Stimulated activated CD4-positive, alpha-beta T cell treated with anti-CD3 and anti-CD28 coated beads, TNF-alpha, amount 100 ng/mL, for 24 hours (primary cell): ENCODE results near the gene IL31RA.

ENCODE experiments used
- DNase-seq, 3 experiments: peaks; one replicate each; pipeline ENCODE4 v3.0.0-alpha.2; 2020; ENCODE audit warnings: low read depth in 3 of 3

Gene IL31RA

DNA sequence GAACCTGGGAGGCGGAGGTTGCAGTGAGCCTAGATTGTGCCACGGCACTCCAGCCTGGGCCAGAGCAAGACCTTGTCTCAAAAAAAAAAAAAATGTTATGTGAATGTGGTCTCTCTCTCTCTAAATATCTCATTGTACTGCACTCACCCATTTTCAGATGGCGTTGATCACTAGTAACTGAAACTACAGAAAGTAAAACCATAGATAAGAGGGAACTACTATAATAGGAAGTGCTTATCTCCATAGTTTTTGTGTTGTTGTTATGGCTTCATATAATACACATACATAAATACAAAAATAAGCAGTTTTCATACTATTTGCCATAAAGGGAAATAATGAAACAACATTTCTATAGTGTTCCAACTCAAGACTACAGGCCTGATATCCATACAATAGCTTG is 9.1 kb downstream of the IL31RA start:
- DNase-seq = no peak

DNA sequence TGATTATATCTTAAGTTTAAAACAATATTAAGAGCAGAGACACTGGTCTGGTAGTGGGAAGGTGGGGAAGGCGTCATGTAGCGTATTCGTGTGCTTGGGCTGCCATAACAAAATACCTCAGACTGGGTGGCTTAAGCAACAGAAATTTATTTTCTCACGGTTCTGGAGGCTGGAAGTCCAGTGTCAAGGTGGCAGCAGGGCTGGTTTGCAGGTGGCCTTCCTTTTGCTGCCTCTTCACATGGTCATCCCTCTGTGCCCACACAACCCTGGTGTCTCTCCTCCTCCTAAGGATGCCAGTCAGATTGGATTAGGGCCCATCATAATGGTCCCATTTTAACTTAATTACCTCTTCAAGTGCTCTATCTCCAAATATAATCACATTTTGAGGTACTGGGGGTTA is 9.6 kb downstream of the IL31RA start:
- no peak for DNase-seq

DNA sequence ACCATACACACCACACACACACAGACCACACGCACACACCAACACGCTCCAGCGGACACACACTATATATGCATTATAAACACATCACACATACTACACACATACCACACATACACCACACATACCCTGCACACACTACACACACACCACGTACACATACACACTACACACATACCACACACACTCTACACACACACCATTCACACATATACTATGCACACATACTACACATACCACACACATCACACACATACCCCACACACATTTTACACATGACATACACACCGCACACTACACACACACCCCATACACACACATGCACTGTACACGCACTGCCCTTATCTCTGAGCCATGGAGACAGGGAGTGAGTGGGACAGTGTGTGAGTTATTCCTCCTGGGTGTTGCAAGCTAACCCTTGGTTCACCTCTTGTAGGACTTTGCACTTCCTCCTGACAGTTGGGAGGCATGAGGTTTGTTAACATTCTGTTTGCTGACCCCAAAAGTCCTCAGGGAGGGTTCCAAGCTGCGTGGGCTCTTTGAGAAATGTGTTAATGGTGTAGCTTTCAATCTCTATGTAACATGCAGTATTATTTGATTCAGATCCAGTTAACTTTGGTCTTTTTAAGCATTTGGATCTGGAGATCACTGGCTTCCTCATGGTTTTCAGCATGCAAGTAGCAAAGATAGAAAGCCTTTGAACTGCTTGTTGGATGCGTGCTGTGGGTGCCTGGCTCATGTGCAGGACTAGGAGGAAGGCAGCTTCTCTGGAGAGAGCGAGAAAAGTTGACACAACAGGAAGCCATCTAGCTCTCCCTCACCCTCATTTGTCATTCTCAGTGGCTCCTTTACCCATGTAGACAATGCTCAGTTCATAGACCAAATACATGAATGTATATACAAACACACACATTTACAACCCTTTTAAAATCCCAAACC is 13.7 kb downstream of the IL31RA start:
- no peak for DNase-seq

DNA sequence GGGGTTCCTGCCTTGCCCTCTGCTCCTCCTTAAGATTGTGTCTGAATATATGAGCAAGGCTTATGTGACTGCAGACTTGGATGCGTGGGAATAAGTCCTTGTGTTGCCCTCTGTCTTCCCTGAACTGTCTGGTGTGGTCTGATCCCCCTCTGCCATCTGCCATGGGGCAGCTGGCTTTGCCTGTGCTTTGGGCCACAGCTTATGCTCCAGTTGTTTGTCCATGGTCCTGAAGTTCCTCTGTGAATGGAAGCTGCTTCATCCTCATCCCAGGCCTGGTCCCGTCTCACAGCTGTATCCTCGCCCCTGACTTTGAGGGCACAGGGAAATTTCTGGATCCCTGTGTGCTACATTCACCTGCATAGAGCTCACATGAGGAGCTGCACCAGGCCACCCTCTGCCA is 14.7 kb downstream of the IL31RA start:
- DNase-seq = no peak

DNA sequence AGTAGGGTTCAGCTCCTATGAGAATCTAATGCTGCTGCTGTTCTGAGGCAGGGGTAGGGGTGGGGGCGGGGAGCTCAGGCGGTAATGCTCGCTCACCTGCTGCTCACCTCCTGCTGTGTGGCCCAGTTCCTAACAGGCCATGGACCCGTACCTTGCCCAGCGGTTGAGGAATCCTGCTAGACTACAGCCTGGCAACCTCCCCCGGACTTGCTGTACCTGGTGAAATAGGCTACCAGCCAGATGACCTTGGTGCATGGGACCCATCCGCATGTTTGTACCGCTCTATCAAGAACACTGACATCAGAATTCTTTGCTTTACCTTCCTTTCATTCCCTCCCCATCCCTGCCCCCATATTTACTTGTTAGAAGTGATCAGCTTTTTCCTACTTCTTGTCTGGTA is 15.3 kb downstream of the IL31RA start:
- no peak for DNase-seq

DNA sequence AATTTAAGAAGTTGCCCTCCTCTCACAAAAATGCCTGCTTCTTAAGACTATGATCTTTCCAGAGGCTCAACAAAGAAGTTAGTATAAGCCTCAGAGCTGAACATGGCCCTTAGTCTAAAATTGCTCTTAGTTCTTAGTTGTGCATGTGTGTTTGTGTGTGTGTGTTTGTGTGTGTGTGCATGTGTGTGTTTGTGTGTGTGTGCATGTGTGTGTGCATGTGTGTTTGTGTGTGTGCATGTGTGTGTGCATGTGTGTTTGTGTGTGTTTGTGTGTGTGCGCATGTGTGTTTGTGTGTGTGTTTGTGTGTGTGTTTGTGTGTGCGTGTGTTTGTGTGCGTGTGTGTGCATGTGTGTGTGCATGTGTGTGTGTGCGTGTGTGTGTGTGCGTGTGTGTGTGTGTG is 15.8 kb downstream of the IL31RA start:
- DNase-seq = no peak

DNA sequence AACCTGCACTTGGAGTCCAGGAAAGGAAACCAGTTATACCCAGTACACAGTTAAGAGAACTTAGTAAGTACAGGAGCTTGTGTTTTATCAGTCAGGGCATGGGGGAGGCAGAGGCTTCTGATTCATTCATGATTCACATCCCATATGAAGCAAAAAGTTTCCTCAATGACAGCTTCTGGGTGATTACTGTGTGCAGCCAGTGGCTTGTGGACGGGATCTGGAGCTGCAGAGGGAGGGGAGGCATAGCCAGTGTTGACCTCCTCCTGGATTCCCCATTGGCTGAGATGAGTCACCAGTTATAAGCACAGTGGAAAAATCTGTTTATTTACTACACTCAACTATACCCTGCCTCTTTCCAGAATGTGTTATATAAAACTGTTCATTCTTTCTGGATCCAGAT is 17.7 kb downstream of the IL31RA start:
- peak; percentile 14 to 60 (median 27) for DNase-seq

DNA sequence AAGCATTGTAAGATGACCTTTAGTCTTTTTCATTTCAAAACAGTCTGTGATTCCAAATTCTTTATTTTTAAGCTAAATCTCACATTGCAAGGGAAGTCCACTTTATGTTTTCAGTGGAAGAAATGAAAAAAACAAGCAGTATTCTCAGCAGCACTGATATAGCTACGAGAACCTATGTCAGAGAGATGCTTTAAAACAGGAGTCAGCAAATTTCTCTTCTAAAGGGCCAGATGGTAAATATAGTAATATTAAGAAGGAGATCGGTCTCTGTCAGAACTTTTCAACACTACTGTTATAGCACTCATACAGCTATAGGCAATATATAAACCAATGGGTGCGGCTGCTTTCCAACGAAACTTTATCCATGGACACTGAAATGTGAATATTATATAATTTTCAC is 18.7 kb downstream of the IL31RA start:
- no peak for DNase-seq

DNA sequence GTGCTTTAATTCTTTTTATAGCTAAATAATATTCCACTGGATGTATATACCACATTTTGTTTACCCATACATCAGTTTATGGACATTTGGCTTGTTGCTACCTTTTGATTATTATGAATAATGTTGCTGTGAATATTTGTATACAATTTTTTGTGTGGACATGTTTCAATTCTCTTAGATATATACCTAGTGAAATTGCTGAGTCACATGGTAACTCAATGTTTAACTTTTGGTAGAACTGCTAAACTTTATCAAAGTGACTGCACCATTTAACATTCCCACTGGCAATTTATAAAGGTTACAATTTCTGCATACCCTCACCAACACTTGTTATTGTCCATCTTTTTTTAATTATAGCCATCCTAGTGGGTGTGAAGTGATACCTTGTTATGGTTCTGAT is 22.1 kb downstream of the IL31RA start:
- DNase-seq = no peak

DNA sequence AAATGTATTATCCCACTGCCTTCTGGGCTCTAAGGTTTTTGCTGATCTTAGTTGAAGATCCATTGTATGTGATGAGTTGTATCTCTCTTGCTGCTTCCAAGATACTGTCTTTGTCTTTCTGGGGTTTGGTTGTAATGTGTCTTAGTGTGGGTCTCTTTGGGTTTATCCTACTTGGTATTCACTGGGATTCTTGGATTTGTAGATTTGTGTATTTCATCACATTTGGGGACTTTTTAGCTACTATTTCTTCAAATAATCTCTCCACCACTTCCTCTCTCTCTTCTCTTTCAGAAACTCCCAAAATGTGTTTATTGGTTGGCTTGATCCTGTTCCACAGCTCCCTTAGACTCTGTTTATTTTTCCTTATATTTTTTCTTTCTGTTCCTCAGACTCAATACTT is 26.5 kb downstream of the IL31RA start:
- no peak for DNase-seq

DNA sequence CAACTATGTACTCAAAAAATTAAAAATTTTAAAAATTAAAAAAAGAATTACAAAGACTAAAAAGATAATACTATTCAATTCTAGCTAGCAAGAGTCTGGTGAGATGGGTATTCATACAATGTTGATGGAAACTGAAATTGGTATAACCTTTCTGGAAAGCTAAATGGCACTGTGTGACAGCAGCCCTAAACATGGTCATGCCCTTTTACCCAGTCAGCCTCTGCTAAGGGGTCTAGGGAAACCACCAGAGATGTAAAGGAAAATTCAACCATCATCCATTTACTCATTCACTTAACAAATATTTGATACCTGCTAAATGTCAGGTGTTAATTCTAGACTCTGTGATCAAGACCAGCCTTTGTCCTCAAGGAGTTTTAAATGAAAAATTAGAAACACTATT is 29.3 kb downstream of the IL31RA start:
- no peak for DNase-seq

DNA sequence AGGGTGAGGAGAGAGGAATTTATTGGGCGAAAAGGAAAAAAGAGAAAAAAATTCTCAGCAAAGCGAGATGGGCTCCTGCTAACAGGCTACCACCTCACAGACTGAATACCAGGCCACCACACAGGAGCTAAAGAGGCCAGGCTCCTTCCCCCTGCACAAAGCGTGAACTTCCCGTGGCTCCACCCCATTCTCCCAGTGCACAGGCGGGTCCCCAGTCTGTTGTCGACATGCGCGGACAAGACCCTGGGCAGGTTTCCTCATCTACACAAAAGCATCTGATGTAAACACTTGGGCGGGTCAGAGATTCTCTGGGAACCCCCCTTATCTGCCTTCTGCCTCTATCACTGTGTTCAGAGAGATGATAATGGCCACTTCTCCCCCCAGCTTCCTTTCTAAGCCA is 34.2 kb downstream of the IL31RA start:
- no peak for DNase-seq

DNA sequence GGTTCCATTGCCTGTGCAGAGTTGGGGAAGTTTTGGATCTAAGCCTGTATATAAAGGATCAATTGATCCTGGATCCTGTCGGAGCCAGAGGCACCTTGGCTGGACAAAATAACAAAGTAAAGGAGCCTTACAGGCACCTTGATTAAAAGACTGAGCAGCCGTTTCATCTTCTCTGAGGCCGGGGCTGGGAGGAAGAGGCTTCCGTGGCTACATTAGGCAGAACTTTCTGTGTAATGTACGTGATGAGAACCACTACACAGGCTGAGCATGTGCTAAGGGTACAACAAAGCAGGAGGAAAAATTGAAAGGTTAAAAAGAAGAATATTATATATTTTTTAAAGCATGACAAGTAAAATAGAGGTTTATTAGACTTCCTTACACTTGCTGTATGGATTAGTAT is 37.0 kb downstream of the IL31RA start:
- DNase-seq = no peak

DNA sequence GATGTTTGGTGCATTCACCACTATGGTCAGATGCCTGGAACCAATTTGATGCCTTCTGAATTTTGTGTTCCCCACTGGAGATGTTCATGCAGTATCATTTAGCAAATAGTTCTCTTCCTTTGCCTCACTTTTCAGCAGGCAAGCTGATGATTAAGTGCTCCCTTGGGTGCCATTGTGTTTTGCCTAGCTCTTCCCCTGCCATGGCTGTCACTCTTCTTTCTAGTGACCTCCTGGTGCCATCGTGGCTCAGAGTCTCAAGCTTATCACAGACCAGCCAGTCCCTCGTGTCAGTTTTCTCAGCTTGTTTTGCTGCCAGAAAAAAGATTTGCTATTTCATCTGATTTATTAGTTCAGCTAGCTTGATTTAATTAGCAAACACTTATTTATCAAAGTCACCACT is 41.3 kb downstream of the IL31RA start:
- no peak for DNase-seq

DNA sequence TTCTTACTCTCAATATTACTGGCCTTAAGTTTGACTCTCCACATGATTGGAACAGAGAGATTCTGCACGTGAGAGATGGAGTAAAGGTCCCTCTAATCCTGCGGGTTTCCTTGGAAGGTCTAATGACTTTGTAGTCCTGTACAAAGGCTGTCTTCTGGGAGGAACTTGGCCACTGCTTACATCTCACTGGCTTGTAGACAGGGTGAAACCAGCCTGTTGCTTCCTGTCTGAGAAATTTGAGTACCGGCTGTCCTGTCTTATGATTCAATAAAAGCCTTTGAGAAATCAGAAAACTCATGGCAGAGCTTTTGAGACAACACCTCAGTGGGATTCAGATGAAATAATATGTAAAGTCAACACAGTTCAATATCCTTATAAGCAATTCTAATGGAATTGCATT is 43.0 kb downstream of the IL31RA start:
- no peak for DNase-seq

DNA sequence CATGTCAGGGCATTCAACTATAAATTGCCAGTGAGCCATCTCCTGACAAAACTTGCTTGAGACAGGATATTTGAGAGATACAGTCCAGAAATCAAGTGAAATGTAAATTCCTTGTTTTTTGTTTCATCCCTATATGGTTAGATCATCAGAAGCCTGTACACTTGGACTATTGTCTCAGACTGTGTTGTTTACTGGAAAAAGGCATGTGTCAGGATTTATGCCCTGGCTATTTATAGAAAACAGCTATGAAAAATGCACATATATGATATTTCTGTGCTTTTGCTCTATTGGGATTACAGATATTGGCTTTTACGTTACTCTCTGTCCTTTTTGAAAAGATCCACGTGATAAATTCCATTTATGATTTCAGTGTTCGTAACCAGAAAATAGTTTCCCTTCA is 44.2 kb downstream of the IL31RA start:
- DNase-seq = no peak

DNA sequence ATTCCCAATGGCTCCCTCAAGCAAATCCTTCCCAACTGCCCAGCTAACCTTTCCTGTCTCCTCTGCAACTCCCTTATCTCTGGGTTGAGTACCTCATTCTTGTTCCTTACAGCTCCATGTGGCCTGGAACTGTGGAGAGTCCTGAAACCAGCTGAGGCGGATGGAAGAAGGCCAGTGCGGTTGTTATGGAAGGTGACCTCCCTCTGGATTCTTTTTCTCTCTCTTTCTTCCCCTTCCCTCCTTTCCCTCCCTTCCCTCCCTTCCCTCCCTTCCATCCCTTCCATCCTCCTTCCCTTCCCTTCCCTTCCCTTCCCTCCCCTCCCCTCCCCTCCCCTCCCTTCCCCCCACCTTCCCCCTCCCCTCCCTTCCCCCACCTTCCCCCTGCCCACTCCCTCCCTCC is 45.1 kb downstream of the IL31RA start:
- DNase-seq = no peak

DNA sequence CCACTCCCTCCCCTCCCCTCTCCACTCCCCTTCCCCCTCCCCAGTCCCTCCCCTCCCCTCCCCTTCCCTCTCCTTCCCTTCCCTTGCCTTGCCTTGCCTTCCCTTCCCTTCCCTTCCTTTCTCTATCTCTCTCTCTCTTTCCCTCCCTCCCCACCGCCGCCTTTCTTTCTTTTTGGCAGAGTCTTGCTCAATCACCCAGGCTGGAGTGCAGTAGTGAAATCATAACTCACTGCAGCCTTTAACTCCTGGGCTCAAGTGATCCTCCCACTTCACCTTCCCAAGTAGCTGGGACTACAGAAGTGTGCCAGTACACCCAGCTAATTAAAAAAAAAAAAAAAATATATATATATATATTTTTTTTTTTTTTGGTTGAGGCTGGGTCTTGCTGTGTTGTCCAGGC is 45.5 kb downstream of the IL31RA start:
- no peak for DNase-seq

DNA sequence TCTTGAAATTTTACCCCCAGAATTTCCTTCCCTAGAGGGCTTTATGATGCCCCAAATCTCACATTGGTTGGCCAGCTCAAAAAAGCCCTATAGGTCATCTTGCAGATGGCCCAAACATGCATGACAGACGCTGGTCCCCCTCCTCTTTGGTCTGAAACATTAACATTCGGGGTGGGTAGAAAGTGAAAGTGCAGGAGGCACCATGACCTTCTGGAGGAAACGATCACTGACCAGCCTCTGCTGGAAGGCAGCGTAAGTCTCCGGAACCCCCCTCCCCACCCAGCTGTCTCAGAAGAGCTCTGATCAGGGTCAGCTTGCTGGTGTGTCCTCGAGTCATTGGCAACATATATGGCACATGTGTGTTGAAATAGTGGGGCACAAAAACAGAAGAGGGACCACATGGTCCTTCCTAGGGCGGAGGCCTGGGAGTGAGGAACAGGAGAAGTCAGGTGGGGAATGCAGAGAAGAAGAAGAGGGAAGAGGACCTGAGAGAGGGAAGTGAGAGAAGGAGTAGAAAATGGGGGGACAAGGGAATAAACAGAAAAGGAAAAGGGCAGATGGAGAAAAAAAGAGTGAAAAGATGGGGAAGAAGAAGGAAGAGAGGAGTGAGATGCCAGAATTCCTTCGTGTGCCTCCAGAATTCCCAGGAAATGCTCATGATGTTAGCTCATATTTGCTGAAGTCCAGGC is 46.2 kb downstream of the IL31RA start:
- no peak for DNase-seq

DNA sequence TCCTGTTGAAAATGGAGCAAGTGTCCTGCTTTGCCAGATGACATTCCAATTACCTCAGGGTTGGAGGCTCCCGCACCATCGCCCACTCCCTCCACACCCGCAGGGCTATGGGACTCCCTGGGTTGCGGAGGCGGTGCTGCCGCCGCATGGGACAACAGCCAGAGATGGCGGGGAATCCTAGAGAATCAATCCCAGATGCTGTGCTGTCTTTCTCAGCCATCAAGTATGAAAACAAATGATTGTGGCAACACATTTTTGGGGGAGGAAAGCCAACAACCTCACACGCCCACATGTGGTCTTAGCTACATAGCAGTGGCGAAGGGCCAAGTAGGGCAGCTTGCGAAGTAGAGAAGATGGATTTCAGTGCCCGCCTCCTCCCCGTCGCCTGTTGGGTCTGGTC is 46.7 kb downstream of the IL31RA start:
- no peak for DNase-seq

DNA sequence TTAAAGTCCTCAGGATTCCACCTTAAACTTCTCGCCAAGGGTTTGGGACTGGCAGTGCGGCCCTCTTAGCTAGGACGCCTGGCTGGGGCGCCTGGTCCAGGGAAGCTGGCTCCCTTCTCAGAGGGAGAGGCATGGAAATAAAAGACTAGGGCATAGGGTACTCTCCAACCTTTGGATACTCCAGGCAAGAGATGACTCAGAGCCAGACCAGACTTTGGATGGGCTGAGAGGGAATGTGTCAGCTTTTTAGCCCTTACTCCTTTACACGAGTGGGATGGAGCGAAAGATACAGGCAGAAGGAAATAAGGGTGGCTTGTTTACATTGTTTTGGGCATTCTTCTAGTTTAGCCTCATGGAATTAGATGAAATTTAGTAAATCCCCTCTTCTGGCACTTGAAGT is 48.2 kb downstream of the IL31RA start:
- DNase-seq = no peak

DNA sequence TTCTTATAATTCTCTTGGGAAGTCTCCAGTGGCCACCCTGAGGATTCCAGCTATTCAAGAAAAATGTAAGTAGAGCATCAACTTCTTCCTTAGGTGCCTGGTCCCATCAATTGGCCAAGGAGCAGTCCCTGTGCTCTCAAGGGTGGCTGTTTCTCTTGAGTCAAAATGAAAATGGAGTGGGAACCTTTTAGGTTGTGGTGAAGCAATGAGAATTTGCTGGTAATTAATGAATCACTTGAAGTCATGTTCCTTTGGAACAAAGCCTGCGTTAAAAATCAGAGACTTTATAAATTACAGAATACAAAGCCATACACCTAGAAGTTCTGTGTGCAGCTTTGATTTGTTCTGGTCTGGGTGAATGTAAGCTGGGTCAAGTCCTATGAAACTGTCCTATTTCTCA is 48.9 kb downstream of the IL31RA start:
- no peak for DNase-seq

DNA sequence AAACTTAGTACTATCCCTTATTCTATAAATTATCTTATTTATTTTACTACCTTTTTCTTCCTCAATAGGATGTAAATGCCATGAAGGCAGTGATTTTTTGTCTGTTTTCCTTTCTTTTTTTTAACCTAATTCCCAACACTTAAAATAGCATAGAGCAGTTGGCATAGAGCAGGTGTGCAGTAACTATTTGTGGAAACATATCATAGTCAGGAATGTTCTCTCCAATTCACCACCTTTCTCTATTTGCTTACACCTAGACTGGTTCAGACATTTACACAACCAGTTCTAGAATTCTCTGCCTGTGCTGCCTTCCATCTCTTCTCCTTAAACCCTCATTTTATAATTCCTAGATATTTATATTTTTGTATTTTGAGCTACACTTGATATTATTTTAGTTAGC is 49.6 kb downstream of the IL31RA start:
- no peak for DNase-seq
